Epithelial cell of prostate (primary cell): ENCODE data around the gene MTF1.
"Not testable (repeated sequence)": the region's sequence is repeated elsewhere in the genome, so short reads cannot be mapped to it uniquely, and the experiment has no call there.

Source experiments
- DNase-seq: peaks from one replicate; pipeline ENCODE4 v3.0.0-alpha.2; 2011; ENCODE audit warnings: low read depth, low spot score
- H3K27ac ChIP-seq: fragments of 450-650 bp; 2 replicates; pipeline ENCODE4 v1.5.1; 2017; ENCODE audit warnings: mild to moderate bottlenecking

The MTF1 gene

GRCh38 chr1:37797750-37798345 is 61.5 kb downstream of the MTF1 start:
- DNase-seq, result no peak
- no peak overlapping the region for H3K27ac ChIP-seq

GRCh38 chr1:37795340-37796125 is 63.9 kb downstream of the MTF1 start:
- no peak for DNase-seq
- H3K27ac ChIP-seq, result no peak overlapping the region

- H3K27ac ChIP-seq, result no peak overlapping the region
- DNase-seq, result no peak
These were observed 64.7 kb downstream of the MTF1 start for GRCh38 chr1:37794372-37795339.

- DNase-seq, result no peak
- no peak within 1 kb of the TSS for H3K27ac ChIP-seq
These were observed 65.5 kb downstream of the MTF1 start, which contains the start of gene MANEAL for GRCh38 chr1:37793773-37794371. TSS of gene MANEAL (plus strand) at chr1:37793847. CDS start at chr1:37794183, 336 bp downstream.

GRCh38 chr1:37792943-37793686 is 66.3 kb downstream of the MTF1 start:
- no peak for DNase-seq
- H3K27ac ChIP-seq, result no peak overlapping the region

- DNase-seq, result no peak
- H3K27ac ChIP-seq, result no peak overlapping the region
These were observed 76.9 kb downstream of the MTF1 start for GRCh38 chr1:37782491-37782890.

GRCh38 chr1:37778654-37779053 is 80.7 kb downstream of the MTF1 start:
- no peak for DNase-seq
- no peak overlapping the region for H3K27ac ChIP-seq

- no peak overlapping the region for H3K27ac ChIP-seq
- DNase-seq, result no peak
These were observed 82.4 kb downstream of the MTF1 start for GRCh38 chr1:37776946-37777516.

GRCh38 chr1:37771440-37771839 is 88.0 kb downstream of the MTF1 start:
- H3K27ac ChIP-seq, DNase-seq: not testable (repeated sequence)

- DNase-seq, result no peak
- no peak overlapping the region for H3K27ac ChIP-seq
These were observed 91.9 kb downstream of the MTF1 start for GRCh38 chr1:37767488-37767887.

GRCh38 chr1:37765916-37766664 is 93.3 kb downstream of the MTF1 start:
- H3K27ac ChIP-seq, result no peak overlapping the region
- no peak for DNase-seq

- no peak for DNase-seq
- no peak within 1 kb of the TSS for H3K27ac ChIP-seq
These were observed 94.4 kb downstream of the MTF1 start, which contains the start of gene EPHA10 for GRCh38 chr1:37764888-37765441. TSS of gene EPHA10 (minus strand) at chr1:37765120. CDS start at chr1:37765066, 54 bp downstream.

- no peak overlapping the region for H3K27ac ChIP-seq
- DNase-seq, result no peak
These were observed 95.0 kb downstream of the MTF1 start for GRCh38 chr1:37764414-37764825.

- no peak for DNase-seq
- no peak overlapping the region for H3K27ac ChIP-seq
These were observed 95.5 kb downstream of the MTF1 start for GRCh38 chr1:37763791-37764413.

- DNase-seq, result no peak
These were observed 96.9 kb downstream of the MTF1 start for GRCh38 chr1:37762516-37762915.

GRCh38 chr1:37761416-37762095 is 97.8 kb downstream of the MTF1 start:
- no peak for DNase-seq
- no peak overlapping the region for H3K27ac ChIP-seq

More at GRCh38 chr1:37762516-37762915, 96.9 kb downstream of the MTF1 start:
- H3K27ac ChIP-seq, result no peak overlapping the region
